LNCAP (cell line): ENCODE measurements around the gene B9D1.

Experiments used
- TF ChIP-seq, protein P1 (sequence below): fragments of 450-650 bp; IDR thresholded peaks from 2 replicates; pipeline ENCODE4 v1.5.1; 2017; ENCODE audit warnings: mild to moderate bottlenecking

B9D1 gene

DNA sequence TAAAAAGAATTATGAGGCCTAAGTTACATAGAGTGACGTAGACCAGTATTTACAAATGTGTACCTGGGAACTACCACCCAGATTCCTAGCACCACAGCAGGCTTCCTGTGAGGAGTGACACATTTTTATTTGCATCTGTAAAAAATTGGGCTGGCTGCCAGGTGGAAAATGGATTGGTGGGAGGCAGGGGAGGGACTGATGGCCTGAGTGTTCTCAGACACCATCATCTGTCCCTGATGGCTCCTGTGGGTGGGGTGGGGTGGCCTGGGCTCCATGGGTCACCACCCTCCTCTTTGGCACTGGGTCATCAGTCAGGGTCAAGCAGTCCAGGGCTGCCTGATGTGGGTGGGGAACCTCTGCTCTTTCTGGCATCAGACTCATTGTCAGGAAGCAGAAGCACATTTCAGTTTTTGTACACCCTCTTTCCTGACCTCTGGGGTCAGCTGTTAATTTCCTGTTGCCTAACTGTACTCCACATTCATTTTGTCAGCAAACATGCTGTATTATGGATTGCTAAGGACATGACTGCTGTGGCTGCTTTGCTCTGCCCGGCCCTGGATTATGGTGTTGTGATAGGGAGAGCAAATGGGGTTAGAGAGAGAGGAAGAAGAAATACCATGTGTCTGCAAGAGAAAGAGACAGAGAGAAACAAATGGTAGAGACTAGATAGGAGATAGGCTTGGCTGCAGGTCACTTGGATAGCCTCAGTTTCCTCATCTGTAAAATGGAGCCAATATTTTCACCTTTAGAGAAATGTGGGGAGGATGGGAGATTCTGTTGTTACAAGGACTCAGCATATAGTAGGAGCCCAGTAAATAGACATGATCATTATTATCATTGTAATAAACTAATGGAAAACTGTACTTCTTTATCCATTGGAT lies 36.0 kb upstream of the B9D1 start:
- TF ChIP-seq, protein P1, sequence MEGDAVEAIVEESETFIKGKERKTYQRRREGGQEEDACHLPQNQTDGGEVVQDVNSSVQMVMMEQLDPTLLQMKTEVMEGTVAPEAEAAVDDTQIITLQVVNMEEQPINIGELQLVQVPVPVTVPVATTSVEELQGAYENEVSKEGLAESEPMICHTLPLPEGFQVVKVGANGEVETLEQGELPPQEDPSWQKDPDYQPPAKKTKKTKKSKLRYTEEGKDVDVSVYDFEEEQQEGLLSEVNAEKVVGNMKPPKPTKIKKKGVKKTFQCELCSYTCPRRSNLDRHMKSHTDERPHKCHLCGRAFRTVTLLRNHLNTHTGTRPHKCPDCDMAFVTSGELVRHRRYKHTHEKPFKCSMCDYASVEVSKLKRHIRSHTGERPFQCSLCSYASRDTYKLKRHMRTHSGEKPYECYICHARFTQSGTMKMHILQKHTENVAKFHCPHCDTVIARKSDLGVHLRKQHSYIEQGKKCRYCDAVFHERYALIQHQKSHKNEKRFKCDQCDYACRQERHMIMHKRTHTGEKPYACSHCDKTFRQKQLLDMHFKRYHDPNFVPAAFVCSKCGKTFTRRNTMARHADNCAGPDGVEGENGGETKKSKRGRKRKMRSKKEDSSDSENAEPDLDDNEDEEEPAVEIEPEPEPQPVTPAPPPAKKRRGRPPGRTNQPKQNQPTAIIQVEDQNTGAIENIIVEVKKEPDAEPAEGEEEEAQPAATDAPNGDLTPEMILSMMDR = no peak

DNA sequence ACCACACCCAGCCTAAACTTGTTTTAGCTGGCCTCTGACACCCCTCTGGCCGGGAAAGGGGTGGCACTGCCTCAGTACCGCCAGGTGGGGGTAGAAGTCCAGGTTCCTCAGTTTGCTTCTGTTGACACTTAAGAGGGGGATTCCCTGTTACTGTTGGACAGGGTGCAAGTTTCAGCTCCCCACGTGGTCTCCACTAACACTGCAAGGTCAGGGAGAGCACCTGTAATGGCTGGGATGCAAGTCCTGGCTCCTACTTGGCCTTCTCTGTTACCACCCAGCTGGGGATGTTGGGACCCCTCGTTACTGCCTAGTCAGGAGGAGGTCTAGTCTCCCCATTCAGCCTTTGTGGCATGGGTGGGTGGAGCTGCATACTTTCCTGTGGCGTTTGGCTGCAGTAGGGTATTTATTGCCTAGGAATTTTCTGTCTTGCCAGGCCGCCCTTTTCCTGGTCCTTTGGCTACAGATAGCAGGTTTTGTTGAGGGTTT lies 35.1 kb upstream of the B9D1 start:
- TF ChIP-seq, protein P1 = no peak

DNA sequence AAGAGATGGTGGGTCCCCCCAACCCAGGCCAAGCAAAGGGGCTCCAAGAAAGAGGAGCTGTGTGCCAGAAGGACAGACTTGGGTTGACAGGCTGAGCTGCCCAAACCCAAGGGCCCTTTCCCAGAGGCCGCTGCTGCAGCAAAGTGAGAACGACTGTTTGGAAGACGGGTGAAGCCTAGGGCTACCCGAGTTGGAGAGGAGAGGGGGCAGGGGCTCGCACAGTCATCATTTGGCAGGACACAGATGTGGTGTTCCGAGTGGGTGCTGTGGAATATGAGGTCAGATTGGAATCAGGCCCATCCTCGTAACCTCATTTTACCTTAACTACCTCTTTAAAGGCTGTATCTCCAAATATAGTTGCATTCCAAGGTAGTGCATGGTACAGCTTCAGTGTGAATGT lies 29.8 kb upstream of the B9D1 start:
- TF ChIP-seq, protein P1 = no peak

DNA sequence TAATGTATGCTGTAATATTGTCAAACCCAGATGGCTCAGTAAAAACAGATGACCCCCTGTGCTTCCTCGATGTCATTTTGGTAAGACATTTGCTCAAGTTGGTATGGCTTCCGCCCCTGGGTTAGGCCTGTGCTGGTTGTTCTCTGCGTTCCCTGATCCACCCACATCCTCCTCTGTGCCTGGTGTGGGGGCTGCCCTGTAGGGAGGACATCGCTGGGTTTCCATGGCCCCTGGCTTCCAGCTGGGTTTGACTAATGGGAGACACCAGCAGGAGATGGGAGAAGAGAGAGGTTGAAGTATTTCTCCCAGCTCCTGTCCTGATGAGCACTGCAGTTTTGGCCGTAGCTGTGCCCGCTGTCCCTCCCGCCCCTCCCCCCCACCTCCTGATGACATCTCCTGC lies 28.9 kb upstream of the B9D1 start:
- TF ChIP-seq, protein P1 = no peak

DNA sequence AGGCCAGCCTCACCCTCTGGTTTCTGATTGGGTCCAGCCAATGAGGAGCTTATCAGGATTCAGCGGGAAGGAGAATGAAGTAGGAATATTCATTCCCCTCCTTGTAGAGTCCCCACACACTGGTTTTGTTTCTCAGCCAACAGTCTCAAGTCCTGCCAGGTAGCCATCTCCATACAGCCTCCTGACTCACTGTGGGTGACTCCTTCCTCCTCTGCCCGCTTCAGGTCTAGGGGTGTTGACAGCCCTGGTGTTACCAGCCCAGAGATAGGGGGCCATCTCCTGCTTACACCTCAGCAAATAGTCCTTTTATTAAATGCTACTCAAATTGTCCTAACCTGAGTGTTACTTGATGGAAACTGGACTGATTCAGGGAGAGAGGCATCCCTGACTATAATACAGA lies 28.4 kb upstream of the B9D1 start:
- TF ChIP-seq, protein P1 = no peak

DNA sequence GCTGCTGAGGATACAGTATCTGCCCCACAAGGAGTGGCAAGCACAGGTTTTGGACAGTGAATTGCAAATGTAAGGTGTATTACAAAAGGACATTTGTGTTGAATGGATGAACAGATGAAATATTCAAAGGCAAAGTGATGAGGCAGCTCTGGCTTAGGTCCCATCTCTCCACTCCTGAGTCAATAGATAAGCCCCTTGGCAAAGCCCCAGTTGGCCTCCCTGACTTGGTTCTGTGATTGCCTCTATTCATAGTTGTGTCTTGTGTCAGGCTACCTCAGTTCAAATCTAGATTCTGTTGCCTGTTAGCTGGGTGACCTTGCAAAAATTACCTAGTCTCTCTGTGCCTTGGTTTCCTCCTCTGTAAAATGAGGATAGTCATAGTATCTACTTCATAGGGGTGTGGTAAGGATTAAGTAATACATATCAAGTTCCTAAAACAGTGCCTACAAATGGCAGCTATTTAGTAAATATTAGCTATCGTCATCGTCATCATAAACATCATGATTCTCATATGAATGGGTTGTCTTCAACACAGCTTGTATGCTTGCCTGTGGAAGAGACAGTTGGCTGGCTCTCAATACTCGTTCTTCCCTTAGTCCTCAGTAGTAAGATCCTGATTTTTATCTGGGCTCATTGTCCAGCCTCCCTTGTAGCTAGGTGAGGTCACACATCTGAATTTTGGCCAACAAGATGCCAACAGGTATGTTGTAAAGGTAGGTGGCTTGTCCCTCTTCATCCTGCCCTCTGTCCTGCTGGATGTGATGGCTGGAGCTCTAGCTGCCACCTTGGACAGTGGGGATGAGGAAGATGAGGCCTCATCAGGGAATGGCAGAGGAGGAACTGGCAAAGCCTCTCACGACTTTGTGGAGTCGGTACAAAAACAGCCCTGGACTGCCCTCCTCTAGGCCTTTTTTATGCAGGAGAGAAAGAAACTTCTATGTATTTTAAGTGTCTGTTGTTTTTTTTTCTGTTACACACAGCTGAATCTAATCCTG lies 26.6 kb upstream of the B9D1 start:
- TF ChIP-seq, protein P1 = no peak

DNA sequence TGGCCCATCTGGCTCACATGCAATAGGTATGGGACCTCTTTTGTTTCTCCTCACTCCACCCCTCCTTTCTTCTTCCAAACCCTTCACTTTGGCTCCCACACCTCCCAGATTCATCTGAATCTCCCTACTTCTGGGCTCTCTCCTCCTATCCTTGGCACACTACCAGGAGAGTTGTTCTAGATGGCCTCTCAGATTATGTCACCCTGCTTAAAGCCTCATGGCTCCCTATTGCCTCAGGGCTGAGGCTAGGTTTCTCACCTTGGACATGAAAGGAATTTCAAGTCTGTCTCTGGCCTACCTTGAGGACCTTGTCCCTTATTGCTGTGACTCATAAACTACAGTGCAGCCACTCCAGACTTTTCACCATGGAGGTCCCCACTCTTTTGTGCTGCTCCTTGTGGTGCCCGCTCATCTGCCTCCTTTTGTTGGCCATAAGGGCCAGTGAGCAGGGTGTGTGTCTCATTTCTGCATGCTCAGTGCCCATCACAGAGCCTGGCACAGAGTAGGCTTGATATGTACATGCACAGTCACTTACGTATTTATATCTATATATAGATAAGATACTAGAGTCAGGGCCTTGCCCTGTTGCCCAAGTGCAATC lies 25.5 kb upstream of the B9D1 start:
- TF ChIP-seq, protein P1 = no peak
